GM18909 (cell line): Measurements from ENCODE around the gene OXER1.

ENCODE experiments used
- ATAC-seq: cut with Tn5 transposase; IDR thresholded peaks from one replicate; pipeline ENCODE4 v1.9.1; 2021; ENCODE audit warnings: mild to moderate bottlenecking; ENCODE audit not compliant: unreplicated experiment, poor library complexity

The OXER1 gene

DNA sequence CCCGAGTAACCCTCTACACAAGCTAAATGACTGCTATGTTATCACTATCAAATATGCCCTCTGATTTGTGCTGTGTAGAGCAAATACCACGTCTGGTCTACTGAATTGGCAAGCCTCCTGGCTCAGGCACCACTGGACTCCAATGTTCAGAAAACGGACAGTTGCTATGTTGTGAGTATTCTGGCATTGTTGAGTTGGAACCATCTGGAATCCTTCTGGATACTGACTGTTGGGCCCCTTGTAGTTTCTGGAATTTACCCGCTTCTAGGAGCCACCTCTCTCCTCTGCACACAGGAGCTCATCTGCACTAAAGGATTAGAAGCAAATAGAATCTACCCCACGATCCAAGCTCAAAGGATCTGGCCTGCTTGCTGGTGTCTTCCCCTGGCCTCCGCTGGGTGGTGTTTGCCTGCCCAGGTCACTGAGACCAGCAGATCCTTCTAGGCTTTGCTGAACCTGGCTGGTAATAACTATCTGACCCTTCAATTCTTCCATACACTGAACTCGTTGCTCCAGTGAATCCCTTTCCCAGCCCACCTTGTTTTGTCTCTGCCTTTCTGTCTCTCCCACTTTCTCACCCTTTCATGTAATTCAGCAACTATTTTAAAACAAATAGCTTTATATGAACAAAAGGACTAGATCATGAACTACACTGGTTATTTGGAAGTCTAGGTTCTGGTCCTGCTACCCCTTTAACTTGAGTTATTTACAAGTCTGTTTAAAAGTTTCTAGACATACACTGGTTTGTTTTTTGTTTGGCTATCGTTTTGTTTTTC is 30.5 kb upstream of the OXER1 start:
- no peak for ATAC-seq

DNA sequence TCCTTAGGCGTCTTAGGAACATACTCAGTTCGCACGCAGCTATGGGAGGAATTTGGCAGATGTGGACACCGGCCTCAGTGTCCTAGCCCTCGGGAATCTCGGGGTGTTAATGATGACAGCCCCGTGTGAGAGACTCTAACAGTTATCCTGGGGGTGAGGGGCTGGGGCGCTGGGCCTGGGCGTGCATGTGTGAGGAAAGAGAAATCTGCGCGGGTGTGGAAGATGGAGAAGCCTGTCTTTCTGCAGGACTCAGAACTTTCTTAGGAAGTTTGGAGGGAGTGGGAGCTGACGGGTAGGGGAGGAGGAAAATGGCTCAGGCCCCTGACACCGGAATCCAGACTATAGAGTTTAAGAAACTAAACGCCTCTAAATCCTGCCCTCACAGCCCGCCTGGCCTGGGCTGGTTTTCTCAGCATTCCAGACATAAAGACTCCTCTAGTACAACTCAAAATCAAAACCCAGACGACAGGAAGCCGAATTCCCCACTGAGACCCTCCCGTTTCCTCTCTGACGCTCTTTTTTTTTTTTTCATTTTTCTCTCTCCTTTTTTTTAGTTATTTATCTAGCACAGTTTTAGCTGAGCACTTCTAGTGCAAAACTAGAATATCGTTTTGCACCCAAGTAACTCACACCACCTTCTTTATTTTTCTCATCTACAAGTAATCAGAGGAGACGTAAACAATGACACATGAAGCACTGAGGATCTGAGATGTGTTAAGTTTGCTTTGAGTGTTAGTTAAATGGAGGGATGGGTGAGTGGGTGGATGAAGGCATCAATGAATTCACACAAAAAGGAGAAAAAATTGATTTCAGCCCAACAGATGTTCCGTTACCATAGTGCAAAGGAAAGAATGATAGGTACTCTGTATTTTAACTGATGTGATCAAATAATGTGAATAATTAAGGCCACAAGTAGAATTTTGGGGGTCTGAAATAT is 29.7 kb upstream of the OXER1 start:
- no peak for ATAC-seq

DNA sequence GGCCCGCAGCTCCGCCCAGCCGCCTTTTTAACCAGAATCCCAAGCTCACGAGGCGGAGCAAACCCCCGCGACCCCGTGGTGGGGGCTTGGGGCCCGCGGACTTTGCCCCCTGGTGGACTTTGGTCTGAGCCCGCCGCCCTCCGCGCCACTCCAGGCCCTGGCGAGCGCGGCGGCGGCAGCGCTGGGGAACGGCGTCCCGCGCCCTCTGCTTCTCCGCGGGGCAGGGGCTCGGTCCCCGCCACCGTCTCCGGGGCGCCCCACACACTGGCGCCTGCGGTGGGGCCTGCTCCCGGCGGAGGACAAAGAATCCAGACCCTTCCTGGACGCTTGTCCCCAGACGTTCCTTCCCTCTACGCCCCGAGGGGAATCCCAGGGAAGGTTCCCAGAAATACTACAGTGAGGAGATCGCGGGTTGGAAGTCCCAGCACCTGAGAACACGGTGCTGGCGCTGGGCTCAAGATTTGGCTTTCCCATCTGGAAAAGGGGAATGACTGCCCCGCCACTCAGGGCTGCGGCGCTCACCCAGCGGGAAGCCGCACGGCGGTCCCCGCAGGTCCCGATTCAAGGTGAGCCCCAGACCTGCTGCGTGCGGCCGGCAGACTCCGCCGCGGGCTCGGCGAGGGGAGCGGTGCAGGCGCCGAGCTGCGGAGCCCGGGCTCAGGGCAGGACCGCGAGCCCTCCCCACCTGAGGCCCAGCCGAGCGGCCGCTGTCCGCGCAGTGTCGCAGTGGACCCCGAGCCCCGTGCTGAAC is 28.8 kb upstream of the OXER1 start, which contains the start of gene HAAO:
TSS of gene HAAO (minus strand) at position 1 of the 751 bp plus-strand sequence. CDS start 47 bp downstream, outside the sequence.
- ATAC-seq, result peak; percentile 42

DNA sequence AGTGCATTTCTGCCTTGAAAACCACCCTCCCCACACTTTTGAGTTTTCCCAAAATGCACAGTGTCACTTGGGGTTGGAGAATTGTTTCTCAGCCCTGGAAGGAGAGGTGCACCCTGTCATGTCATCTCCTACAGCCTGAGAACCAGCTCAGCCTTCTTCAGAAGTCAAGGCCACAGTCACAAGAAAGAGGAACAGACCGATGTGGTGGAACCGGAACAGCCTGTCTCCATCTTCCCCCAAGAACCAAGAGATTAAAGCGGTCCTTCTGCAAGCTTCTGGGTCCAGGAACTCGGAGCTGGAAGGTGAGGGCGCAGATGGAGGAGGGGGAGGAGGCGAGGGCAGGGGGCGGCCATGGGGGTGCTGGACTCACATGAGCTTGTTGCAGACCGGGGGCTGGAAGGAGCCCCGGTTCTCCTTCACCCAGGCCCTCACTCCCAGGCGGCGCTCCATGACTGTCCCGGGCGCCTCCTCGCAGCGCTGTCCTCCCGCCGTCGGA is 28.2 kb upstream of the OXER1 start:
- ATAC-seq, result peak; percentile 33

DNA sequence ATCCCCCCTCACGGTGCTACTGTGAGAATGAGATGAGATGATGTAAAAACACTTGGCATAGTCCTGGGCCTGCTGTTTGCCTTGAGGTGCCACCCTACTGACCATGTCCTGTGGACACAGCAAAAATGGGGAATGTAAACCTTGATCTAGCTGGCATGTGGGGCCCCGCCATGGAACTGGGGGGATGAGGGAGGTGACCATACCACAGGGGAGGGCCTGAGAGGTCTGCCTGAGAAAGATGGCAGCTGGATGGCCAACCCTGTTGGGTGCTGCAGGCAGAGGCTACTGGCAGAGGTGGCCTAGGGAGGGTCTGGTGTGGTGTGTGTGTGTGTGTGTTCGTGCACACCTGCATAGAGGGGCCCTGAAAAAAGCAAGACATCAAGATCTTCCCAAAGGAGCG is 27.7 kb upstream of the OXER1 start:
- ATAC-seq, result no peak

DNA sequence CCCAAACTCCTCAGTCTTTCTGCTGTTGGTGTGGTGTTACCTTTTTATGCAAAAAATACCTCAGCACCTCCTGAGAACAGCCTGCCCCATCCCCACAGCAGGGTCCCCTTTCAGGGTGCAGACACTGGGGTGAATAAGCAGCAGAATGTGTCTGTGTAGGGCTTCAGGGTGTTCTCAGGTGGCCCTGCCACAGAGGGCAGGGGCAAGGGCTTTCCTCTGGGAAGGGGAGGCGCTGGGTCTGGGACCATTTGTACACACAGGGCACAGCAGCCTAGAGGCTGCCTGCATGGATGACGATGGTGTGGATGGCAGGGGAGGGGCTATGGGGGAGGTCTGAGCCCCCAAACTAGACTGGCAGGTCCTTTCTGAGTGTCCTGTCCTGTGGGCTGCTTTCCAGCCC is 25.8 kb upstream of the OXER1 start:
- ATAC-seq, result no peak

DNA sequence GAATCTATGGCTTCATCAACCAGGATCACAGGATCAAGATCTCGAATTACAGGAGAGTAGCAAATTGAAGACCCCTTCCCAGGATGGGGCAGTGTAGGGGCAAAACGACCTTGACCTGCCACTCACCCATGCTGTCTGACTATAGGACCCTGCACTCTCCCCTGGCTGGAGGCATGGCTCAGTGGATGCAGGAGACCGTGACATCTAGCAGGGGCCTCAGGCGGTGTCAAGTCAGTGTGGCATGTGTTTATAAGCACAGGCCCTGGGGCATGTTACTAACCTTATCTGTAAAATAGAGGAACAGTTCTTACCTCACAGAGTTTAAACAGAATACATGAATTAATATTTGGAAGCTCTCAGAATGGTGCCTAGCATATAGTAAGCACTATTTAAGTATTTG is 24.9 kb upstream of the OXER1 start:
- no peak for ATAC-seq

DNA sequence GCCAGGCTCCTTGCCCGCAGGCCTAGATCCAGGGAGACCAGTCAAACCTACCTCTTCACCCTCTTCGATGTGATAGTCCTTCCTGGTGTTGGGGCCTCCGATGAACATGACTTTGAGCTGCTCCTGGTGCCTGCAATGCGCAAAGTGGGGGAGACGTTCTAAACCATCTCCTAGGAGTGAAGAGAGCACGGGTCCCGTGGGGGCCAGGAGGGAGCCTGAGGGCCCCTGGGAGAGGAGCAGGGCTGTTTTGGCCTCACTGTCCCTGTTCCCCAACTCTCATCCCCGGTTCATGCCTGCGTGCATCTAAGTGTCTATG is 24.5 kb upstream of the OXER1 start:
- no peak for ATAC-seq

DNA sequence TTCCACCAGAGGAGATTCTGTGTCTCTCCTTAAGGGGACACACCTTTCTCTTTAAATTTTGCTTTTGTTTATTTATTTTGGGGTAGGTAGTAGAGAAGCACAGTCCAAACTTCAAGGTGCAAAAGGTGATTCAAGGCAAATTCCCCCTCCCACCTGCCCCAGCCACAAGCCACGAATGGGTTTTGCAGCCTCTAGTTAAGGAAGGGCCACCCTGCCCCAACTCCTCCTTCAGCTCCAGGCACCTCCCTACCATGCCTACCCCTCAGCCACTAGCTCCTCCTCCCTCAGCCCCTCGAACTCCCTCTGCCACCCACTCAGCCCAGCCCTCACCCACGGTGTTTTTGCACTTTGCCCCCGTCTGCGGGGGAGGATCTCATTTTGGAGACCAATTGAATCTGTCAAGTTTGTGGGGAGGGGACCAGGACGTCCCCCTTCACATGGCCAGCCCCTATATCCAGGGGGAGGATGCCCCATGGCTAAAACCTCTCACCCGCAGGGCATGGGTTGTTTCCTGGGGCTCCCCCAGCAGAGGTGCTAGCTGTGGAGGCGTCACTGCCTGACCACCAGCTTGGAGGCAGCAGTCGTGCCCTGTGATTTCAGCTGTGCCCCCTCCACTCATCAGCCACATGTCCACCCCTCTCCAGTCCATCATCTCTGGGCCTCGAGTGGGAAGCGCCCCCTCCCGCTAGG is 24.0 kb upstream of the OXER1 start:
- ATAC-seq, result no peak

DNA sequence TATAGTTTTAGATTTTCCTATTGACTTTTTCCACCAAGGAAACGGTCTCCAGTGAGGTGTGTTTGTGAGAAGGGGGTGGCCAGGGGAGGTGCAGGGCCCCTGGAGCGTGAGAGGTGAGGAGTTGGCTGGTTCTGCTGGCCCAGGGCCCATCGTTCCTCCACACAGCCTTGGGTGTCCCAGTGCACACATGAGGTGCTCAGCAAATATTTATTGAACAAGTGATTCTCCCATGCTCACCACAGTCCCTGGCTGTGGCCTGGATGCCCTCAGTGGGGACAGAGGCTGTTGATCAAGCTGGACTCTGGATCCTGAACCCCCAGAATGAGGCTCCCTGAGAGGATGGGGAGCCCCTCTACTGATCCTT is 23.5 kb upstream of the OXER1 start:
- no peak for ATAC-seq

DNA sequence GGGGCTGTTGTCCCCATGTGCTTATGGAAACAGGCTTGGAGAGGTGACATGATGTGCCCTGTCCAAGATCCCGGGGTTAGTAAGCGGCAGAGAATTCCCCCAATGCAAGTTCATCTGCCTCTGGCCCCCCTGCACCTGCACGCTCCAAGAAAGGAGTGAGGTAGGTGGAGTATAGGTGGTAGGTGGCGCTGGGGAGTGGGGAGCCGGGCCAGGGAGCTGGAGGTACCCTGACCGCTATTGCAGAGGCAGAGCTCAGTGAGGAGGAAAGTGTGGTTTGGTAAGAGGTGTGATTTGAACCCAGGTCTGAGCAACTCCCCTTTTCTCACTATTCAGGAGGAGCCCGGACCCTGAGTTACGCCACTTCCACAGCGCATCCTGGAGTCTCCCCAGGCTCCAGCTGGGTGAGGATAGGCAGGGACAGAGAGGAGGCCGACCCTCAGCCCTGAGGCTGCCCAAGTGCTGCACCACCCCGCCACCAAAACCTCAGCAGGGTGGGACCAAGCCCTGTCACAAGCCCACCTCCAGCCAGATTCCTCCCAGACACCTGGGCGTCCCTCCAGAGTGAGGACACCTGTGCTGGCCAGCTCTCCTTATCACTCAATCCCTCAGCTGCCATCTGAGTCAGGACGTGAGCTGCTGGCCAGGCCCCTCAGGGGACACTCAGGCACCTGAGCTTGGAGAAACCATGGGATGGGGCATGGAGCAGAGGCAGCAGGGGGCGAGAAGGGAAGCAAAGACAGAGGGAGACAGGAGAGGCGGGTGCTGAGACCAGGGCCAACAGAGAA is 22.8 kb upstream of the OXER1 start:
- no peak for ATAC-seq

DNA sequence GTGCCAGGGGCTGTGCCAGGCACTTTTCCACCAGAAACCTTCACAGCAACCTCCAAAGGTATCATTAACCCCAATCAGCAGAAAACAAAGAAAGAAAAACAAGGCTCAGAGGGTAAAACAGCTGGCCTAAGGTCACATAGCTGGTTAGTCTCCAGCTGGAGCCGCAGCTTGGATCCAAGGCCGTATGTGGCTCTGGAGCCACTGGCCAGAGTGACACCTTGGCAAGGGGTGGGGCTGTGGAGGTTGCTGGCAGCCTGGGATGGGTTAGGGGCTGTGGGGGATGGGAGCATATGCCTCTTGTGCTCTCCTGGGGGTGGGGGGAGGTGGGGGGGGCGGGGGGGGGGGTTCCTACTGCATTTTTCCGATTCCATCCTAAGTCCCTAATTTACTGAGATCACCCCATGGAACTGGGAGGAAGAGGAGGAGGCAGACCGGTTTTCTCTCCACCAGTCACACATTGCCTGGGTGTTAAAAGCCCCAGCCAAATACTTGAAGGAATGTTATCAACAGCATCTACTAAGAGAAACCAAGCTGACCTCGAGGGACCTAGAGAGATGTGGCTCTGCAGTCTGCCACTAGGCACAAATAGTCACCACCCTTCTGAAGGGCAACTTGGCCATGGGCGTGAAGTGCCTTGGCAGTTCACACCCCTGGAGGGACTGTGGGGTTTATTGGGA is 20.4 kb upstream of the OXER1 start:
- ATAC-seq, result no peak

DNA sequence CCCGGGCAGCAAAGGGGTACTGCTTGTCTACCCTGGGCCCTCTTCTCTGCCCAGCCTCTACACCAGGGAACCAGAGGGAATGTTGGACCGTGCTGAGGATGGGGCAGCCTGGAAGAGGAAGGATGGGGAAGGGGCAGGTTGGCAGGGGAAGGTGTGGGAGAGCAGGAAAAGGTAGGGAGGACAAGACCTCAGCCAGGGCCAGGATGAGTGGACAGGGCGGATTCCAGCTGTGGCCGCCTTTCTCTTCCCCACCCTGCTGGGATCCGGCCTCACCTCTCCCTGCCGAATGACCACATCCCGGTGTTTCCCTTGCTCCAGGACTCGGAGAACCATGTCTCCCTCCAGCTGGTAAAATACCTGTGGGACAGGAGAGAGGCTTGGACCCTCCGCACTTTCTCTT is 19.6 kb upstream of the OXER1 start:
- no peak for ATAC-seq

DNA sequence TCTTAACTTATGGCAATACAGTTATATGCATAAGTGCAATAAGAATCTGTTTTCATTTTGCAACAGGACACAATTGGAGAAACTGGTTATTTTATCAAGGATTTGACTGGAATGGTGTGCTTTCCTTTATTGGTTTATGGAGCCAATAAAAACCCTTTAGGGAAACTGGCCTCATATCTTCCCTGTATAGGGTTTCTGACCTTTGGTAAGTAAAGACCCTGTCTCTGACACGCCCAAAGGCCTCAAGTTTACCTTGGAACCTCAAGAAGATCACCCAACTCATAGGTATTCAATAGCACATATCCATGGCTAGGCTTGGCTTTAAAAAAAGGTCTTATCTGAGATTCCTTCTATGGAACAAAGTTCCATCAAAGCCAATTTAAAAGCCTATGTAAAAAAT is 17.2 kb upstream of the OXER1 start:
- no peak for ATAC-seq

DNA sequence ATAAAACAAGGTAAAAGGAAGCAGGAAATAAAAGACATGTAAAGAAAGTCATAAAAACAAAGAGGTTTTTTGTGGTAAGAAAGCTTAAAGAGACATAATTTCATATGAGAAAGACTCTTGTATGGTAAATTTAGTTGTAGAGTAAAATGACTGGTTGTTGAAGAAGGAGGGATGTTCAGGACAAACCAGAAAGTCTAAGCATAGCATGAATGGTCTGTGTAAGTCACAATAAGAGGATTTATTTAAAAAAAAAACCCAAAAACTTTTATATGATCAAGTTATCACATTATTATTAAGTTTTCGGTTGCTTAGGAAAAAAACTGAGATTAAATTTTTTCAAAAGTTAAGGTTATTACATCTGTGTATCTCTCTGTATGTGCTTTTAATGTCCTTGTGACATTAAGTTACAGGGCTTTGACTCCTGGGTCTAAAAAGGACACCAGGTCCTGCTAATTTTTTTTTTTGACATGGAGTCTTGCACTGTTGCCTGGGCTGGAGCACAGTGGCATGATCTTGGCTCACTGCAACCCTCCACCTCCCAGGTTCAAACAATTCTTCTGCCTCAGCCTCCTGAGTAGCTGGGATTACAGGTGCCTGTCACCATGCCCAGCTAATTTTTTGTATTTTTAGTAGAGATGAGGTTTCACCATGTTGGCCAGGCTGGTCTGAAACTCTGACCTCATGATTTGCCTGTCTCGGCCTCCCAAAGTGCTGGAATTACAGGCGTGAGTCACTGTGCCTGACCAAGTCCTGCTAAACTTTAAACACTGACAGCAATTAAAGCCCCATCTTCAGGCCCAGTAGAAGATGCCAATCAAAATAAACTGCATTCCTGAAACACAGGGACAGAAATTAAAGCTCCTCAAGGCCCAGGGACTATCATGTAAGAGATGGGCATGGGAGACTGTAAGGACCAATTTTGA is 14.2 kb upstream of the OXER1 start:
- ATAC-seq, result no peak

DNA sequence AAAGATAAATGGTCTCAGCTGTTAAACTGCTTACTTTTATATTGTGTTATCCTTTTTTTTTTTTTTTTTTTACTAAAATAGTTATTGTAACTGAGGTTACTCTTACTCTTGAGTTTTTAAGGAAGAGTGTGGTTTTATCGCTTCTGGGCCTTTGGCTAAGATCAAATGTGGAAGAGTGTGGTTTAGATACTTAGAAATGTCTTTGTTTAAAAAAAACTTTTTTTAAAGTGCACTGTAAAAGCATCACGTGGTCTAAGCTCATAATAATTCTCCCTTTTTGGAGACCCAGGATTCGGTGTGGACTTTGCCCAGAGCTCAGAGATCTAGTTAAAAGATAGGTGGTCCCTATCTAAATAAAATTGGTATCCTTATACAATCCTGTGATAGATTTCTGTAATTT is 11.9 kb upstream of the OXER1 start:
- no peak for ATAC-seq

DNA sequence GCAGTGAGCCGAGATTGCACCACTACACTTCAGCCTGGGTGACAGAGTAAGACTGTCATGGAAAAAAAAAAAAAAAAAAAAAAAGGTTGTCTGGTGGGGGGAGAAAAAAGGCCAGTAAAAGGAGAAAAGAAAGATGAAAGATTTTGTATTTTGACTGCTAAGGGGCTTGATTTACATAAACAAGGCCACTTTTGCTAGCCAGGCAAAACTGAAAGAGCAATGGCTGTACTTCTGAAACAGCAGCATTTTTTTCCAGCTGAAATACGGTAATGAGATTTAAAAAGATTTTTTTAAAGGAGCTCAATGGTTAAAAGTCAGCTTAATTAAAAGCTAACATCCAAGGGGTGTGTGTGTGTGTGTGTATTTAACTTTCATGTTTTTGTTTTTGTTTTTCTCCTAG is 11.3 kb upstream of the OXER1 start:
- peak; percentile 50 for ATAC-seq
